ENCODE measurements around the gene ZBTB21.

ZBTB21 gene

DNA sequence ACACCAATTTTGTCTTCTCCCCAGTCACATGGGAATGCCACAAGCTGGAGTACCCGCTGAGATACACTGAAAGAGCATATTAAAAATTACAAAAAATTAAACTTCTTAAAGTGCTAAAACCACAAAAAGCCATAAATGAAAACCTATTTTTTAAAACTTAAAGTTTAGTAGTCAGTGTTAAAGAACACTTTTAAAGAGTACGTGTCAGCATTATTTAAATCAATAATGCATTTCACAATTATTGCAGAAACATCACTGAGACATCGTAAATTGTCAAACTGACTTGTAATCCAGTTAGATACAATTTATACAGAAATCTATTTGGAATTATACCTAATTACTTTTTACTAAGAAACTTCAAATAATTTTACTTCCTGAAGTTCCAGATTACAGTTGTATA lies 22.9 kb downstream of the ZBTB21 start:
- no peak for DNase-seq

DNA sequence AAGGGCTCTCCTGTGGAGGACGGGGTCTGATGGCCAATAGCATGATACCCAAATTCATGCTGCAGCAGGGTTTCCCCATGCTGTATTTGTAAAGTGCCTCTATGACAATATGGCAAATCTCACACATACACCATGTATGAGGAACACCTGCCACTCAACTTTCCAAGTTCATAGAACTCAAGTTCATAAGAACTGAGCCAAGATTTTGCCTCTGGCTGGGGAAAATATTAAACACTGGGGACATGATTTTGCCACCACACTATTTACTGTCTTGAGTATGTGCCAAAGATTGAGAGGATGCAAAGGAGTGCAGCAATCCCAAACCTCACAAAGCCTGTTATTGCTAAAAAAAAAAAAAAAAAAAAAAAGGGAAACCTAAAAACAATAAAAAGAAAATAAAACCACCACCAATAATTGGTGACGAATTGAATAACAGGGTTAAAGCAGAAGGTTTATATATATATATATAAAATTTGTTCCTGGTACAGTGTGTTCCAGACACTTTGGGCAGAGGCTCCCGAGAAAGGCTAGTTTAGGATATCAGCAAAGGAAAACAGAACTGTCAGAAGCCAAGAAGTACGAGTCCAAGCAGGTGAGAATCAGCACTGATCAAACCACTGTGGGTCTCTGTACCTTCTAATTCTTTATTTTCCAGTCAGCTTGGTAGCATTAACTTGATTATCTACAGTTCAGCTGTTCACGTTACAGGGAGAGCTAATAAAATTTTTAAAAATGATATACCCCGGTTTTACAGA lies 24.3 kb downstream of the ZBTB21 start:
- DNase-seq, result no peak

DNA sequence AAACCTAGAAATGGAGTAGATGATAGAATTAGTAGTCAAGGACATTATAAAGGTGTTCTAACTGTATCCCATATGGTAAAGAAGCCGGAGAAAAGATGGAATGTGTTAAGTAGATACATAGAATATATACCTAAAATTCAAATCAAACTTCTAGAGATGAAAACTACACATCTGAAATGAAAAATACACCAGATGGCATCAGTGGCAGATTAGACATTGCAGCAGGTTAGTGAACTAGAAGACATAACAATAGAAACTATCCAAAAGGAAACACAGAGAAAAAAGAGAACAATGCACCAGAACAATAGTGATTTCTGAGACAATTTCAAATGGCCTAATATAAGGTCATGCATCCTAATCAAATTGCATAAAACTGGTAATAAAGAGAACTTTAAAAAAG lies 26.9 kb downstream of the ZBTB21 start:
- no peak for DNase-seq

DNA sequence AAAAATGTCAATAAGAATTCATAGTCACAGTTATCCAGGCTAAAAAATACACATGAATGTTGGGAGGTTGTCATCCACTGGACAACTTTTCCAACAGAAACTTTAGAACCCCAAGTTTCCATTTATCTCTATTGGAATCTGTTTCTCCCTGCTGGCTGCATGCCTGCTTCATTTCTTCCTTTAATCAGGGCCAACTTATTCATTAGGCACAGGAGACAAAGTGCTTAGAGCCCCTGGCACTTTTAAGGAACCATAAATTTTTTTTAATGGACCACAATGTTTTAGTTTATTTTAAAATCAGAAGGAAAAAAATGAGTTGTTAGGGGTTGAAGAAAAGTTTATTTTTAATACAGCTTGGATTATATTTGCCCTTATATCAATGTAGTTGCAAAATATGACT lies 29.6 kb downstream of the ZBTB21 start:
- DNase-seq, result no peak

DNA sequence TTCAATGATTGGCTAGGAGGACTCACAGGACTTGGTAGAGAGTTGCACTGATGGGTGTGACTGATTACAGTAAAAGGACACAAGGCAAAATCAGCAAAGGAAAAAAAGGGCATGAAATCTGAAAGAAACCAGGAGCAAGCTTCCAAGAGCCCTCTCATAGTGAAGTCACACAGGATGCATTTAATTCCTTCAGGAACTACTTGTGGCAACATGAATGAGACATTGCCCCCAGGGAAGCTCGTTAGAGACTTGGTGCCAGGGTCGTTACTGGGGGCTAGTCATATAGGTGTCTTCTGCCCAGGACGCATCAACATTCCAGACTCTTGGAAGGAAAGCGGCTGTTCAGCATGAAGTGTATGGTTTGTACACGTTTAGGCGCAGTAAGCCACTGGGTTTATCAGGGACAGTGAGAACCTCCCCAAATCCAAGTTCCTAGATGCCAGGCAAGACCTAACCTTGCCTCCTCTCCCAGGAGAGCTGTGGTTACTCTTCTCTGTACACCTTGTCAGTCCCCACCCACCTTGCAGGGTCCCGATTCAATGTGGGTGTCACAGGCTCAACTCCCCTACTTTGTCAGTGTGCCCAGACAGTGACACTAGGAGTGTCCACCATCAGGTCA lies 30.3 kb downstream of the ZBTB21 start:
- no peak for DNase-seq

DNA sequence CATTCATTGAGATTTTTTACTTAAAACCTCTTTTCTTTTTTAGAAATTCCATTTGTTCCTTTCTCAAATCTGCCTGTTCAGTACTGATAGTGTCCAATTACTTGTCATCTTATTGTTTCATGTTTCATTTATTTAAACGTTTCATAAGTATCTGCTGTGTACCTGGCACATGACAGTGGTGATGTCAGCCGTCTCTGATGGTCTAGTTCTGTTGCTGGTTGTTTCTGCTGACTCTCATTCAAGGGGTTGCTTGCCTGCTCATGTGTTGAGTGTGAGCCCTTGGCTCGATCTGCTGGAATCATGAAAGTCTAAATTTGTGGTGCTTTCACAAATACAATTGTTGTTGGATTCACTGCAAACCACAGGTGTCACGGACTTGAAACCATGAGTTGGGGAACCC lies 30.8 kb downstream of the ZBTB21 start:
- DNase-seq, result no peak

DNA sequence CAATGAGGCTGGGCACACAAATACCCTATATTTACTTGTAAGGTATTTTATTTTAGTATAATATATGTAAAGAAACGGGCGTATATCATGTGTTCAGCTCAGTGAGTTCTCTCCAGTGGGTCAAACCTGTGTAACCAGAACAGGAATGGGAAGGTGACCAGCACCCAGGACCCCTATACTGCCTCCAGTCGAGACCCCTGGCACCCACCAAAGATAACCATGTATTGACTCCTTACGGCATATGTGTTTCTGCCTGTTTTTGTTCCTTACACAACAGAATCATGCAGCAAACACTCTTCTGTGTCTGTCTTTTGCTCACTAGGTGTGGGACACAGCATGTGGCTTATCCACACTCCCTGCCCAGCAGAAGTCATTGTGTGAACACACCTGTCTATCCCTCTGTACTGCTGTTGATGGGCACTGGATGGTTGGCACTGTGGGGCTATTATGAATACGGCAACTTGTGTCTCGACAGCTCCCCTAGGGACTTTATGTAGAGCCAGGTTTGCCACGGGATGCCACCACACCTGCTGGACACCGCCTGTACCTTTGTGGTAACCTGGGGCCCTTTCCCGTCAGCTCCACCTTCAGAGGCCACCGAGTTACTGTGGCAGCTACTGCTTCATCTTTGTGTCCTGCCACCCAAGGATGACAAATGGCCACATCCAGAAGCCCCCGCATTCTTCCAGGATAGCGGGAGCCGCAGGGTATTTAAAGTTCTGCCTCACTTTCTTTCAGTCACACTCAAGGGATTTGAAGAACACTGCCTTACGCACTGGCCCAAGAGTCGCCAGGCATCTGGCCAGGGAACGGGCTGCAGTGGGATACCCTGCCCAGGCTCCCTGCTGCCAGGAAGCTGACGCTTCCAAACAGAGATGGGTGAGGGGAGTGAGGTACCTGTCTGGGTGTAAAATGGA lies 32.9 kb downstream of the ZBTB21 start:
- no peak for DNase-seq

DNA sequence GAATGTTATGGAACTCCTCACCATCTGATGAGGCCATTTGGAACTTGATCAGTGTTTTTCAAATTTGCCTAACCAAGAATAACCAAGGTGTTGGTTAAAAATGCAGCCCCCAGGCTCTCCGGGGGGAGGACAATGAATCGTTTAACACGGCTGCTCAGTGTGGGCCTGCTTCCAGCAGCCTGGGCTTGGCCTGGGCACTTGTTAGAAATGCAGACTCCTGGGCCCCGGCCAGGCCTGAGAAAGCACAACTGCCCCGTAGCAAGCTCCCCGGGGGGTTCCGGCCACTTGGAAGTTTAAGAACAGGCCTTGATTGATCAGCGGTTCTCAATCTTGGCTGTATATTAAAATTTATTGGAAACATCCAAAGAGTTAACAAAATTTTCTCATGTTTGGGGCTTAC lies 33.5 kb downstream of the ZBTB21 start:
- DNase-seq, result no peak

DNA sequence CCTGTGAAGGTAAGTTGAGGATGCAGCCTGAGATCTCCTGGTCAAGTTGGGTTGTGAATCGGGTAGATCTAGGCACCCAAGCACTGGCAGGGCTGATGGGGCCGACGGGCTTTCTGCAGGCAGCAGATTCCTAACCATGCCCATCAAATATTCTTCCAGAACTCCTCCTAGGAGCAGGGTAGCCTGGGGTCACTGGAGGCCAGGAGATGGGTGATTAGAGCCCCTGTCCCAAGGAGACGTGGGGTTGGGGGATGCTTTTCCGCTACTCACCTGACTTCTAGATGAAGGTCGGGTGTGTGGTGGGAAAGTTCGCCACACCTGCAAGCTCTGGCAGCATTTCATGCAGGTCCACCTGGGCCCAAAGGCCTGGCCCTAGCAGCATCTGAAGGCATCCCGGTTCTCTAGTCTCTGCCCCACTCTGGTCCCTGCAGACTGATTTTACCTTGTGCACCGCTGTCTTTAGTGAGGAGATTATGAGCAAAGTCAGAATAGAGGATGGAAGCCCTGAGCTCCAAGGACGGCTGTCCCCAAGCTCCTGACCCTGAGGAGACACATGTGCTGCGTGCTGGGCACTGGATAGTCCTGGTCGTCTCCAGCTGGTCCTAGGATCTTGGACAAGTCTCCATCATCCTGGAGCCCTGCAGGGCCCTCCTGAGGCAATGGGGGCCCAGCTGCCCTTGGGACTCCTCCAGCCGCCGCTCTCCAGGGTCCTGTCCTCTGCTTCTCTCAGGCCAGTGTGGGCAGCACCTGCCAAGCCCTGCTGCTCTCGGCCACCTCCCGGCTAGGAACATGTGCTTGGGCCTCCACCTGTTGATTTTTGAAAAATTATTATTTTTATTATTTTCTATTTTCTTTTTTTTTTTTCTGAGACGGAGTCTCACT lies 34.5 kb downstream of the ZBTB21 start:
- DNase-seq, result no peak

DNA sequence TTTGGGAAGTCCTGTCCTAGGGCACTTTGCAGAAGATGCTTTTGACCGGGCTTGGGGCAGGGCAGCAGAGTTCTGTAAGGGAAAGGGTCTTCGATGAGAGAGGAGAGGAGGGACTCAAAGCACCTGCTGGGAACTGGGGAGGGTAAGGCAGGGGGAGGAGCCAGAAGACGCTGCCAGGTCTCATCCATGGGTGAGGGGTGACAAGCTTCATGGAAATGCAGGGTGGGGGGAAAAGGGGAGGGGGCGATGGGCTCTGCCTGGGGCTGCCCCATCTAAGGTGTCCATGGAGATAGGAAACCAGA lies 35.5 kb downstream of the ZBTB21 start:
- DNase-seq, result no peak

DNA sequence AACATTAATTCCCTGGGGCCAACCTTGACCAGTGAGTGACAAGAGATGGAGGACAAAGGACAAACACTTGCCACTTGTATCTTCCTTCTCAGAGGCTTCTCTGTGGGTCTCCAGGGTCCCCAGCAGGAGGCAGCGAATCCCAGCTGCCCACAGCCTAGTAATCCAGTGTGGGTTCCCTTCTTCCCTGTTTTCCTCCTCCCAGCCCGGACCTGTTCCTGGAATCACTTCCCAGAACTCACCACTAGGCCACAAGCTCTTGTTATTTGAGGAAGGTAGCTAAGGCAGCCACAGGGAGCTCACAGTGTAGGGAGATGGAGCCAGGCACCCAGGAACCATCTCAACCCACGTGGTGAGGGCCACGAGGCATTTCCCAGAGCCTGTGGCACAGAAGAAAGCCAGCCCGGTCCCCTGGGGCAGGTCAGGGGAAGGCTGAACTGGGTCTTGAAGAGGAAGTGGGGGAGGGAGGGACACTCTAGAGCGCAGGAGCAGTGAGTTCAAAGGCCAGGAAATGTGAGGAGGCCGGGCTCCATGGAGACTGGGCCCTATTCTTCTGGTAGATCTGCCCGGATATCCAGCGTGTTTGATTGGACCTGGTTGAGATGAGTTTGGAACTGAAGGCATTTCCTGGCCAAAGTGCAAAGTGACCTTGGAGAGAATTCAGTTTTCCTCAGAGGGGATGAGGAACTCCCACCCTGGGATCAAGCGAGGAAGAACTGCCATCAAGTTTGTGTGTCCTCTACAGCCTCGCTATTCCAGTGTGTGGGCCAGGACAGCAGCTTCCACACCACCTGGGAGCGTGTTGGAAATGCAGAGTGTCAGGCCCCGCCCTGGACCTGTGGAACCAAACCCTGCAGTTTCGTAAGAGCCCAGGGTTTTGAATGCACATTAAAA lies 36.1 kb downstream of the ZBTB21 start:
- no peak for DNase-seq

DNA sequence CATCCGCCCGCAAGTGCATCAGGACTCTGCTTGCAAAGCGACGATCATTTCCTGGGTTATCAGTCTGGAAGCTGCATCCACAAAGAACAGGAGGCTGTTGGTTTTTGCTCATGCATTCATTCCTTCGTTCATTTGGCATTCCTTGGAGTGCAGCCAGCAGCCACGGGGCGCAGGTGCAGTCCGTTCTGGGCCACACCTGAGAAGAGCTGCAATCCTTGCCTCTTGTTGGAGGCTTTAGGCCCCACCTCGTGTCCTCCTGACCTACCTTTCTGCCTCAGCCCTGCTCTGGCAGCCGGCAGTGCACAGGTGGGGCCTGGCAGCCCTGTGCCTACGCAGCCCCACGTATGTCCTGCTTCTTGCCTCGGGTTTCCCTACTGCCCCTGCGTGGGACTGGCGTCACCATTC lies 36.7 kb downstream of the ZBTB21 start:
- DNase-seq, result no peak

DNA sequence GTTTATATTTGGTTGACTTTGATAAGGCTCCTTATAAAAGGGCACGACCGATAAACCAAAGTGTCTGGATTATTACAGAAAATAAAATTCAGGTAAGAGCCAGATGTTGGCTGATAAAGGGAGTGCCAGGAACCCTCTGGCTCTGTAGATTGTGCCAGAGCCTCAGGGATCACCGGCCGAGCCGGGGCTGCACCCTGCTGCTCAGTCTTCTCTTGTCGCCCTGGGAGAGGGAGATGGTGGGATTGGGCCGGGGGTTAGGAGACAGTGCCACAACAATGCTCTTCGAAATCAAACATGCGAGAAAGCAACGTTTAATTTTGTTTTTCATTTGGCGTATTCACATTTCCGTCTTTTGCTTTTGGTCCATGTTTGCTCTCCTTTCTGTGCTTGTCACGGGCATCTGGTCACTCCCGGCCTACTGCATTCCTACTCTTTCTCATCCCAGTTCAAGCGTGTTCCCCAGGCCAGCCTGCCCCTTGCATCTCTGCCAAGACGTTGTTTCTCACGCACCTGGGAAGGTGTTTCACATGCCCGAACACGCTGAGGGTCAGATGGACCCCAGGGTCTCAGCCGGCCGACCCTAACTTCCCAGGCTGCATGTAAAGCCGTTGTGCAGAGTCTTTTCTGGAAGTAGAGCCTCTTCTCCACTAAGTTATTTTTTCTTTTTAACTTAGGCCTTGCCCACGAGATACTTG lies 37.5 kb downstream of the ZBTB21 start:
- DNase-seq, result no peak

DNA sequence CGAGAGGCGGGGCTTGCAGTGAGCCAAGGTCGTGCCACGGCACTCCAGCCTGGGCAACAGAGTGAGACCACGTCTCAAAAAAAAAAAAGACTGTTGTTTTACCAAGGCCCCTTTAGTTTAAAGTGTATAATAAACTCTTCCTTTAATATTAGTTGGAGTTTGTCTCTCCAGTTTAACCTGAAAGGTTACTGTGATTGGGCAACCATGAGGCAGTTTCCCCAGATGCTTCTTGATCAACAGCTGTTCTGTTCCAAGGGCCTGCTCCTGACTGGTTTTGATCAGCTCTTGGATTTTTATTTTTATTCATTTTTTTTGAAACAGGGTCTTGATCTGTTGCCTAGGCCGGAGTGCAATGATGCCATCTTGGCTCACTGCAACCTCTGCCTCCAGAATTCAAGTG lies 38.3 kb downstream of the ZBTB21 start:
- DNase-seq, result no peak

DNA sequence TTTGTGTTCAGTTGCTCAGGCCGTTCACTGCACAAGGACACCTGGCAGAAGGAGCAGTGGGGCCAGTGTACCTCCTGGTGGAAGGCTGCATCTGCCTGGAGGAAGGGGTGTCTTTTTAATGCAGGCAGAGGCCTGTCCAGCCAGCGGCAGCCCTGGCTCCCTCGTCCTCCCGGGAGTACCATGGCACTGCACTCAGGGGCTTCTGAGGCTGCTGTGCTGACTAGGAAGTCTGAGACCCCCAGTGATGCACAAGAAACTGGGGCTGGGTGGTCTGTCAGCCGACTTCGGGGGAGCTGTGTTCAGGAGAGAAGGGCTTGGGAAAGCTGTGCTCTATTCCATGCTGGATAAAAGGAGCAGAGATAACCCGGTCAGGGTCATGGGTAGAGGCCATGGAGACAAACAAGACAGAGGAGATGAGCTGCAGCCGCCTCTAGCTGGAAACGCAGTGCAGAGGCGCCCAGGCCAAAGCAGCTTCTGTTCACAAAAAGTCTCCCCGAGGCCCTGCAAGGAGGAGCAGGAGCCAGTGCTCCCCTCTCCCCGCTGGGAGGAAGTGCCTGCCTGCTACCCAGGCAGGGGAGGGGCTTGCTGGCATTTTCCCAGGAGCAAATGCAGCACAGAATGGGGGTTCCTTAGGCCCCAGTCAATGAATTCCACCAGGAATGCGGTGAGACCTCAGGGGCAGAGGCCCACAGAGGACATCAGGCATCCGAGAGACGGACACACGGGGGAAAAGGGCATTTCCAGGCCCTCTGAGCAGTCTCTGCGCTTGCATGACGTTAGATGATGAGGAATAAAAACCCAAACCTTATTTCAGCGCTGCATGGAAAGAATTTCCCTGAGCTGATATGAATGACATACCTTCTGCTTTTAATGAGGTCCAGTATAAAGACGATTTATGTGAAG lies 39.2 kb downstream of the ZBTB21 start:
- no peak for DNase-seq

DNA sequence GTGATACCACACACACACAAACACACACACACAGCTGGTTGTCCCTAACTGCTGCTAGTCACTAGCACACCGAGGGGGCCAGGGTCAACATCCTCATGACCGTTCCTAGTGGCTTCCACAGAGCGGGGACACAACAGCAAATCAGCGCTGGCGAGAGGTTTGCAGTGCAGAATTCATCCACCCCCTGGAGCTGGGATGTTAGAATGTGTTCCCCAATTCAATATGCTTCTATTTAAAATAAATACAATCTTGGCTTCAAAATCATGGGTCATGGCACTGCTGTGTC lies 40.1 kb downstream of the ZBTB21 start:
- DNase-seq, result no peak

DNA sequence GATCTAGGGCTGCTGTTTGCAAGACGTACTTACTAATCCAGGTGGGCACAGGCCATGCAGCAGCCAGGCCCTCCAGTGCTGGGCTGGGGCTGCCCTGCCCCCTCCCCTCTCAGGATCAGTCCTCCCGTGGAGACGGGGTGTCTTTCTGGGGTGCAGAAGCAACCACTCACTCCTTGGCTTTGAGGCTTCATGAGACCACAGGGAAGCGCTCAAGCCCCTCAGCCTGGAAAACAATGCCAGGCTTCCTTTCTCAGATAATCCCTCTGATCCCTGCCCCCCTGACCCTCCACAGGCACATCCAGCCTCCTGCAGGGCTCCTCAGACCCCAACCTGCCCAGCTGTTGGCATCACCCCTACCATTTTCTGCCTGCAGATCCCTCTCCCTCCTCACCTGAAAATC lies 42.5 kb downstream of the ZBTB21 start:
- no peak for DNase-seq

DNA sequence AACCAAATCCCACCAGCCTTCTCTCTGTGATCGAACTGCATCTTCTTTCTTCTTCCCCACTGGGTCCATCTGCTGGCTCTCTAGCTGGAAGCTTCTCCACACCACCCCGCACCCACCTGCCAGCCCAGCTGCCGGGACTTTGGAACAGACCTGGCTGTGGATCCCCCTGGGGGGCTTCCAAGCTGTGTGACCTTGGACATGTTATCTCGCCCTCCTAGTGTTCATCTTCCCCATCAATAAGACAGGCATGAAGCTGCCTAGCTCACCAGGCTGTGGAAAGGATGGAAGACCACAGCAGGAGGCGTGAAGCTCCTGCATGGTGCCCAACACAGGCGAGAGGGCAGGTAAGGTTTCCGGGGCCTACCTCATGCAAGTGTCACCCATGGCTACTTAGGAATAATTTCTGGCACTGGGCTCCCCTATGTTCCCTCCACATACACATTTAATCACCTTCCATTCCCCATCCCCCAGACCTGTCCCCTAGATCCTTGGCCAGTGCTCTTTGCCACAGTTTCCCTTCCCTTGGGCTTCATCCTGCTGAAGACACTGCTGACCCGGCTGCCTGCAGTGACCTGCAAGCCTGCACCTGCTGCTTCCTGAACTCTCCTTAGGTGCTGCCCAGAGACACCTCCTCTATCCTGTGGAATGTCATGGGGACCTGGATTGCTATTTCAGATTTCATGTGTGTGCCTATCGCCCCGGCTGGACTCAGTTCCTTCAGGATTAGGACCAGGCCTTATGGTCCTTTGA lies 43.1 kb downstream of the ZBTB21 start:
- no peak for DNase-seq

DNA sequence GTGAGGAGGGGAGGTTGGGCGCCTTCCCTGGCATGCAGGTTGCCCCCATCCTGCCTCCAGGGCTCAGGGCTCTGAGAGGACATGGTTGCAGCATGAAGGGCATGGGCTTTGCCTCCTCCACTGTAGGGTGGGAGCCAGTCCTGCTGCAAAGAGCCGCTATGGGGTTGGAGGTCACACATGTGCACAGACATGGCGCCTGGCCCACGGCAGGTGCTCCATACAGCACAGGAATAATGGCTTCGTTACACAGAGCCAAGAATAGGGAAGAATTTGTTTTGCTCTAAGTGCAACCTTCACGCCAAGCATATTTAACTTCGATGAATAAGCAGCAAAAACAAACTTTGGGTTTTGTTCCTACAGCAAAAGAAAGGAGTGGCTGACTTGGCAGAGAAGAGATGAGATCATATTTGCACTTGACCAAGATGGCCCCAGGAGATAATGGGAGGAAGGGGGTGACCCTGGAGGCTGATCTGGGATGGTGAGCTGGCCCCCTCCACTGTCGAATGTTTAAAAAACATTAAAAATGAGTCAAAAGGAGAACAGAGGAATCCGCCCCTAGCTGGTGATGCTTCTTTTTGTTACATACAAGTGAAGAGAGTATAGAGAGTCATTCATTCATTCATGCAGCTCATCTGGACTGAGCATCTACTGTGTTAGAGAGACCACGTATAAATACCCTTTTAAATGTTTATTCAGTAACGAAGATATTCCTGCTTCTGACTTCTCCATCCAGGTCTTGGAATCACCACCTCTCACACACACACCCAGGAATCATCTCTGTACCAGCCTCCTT lies 43.9 kb downstream of the ZBTB21 start:
- no peak for DNase-seq

Measured in activated CD4-positive, alpha-beta T cell treated with anti-CD3 and anti-CD28 coated beads for 48 hours (primary cell).